ENCODE results near the gene EREG.

DNA sequence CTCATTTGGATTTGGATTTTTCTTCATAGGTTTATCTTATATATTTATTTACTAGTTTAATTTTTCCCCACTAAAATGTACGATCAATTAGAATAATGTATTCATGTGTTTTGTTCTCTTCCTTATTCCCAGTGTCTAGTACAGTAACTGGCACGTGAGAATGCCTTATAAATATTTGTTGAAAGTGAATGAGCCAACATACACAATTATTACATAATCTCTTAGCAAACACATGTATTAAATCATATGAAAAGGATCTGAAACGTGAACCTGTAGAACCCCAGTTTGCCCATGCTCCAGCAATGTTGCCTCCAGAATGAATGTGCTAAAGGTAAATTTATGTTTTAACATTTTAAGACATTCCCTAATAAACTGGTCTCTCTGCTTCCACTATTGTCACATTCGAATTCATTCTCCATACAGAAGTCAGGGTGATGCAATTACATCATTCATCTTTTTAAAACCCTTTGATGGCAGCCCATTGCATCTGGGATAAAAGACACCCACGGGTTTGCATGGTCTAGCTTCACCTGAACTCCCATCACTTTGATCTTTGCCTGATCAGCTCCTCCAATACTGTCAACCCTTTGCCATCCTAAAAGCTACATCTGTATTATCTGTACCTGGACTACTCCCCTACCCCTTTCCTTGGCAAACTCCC lies 49.3 kb downstream of the EREG start:
- TF ChIP-seq, protein P1, sequence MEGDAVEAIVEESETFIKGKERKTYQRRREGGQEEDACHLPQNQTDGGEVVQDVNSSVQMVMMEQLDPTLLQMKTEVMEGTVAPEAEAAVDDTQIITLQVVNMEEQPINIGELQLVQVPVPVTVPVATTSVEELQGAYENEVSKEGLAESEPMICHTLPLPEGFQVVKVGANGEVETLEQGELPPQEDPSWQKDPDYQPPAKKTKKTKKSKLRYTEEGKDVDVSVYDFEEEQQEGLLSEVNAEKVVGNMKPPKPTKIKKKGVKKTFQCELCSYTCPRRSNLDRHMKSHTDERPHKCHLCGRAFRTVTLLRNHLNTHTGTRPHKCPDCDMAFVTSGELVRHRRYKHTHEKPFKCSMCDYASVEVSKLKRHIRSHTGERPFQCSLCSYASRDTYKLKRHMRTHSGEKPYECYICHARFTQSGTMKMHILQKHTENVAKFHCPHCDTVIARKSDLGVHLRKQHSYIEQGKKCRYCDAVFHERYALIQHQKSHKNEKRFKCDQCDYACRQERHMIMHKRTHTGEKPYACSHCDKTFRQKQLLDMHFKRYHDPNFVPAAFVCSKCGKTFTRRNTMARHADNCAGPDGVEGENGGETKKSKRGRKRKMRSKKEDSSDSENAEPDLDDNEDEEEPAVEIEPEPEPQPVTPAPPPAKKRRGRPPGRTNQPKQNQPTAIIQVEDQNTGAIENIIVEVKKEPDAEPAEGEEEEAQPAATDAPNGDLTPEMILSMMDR (IDR thresholded peaks at IDR 0.05), result no peak
- TF ChIP-seq SMC3 (IDR thresholded peaks at IDR 0.05) (no peak), POLR2A (IDR thresholded peaks at IDR 0.05; ENCODE audit: low read length) (no peak), EP300 (IDR thresholded peaks at IDR 0.05) (no peak), EHMT2 (IDR thresholded peaks at IDR 0.05; ENCODE audit: low read depth) (no peak), ESRRA (IDR thresholded peaks at IDR 0.05; ENCODE audit: borderline replicate concordance, low read length) (no peak)
- TF ChIP-seq, protein P2, sequence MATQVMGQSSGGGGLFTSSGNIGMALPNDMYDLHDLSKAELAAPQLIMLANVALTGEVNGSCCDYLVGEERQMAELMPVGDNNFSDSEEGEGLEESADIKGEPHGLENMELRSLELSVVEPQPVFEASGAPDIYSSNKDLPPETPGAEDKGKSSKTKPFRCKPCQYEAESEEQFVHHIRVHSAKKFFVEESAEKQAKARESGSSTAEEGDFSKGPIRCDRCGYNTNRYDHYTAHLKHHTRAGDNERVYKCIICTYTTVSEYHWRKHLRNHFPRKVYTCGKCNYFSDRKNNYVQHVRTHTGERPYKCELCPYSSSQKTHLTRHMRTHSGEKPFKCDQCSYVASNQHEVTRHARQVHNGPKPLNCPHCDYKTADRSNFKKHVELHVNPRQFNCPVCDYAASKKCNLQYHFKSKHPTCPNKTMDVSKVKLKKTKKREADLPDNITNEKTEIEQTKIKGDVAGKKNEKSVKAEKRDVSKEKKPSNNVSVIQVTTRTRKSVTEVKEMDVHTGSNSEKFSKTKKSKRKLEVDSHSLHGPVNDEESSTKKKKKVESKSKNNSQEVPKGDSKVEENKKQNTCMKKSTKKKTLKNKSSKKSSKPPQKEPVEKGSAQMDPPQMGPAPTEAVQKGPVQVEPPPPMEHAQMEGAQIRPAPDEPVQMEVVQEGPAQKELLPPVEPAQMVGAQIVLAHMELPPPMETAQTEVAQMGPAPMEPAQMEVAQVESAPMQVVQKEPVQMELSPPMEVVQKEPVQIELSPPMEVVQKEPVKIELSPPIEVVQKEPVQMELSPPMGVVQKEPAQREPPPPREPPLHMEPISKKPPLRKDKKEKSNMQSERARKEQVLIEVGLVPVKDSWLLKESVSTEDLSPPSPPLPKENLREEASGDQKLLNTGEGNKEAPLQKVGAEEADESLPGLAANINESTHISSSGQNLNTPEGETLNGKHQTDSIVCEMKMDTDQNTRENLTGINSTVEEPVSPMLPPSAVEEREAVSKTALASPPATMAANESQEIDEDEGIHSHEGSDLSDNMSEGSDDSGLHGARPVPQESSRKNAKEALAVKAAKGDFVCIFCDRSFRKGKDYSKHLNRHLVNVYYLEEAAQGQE (IDR thresholded peaks at IDR 0.05), result no peak

Measured in A549 (cell line).